Testis (tissue), 2 donors: Measurements from ENCODE around the gene PGBD2.

Experiments used
- CTCF ChIP-seq, 3 experiments: fragments of 450-650 bp in 2 of 3; fragments of 200-600 bp in 1 of 3; sonication (generic) in 1 of 3; IDR thresholded peaks; one replicate each; pipeline ENCODE4 v1.5.1; 2016 to 2019; ENCODE audit warnings: antibody characterized with exemption in 3 of 3, mild to moderate bottlenecking in 2 of 3, moderate library complexity in 1 of 3
- POLR2A ChIP-seq: fragments of 450-650 bp; IDR thresholded peaks from one replicate; pipeline ENCODE4 v1.6.1; 2017; ENCODE audit warnings: antibody characterized with exemption, mild to moderate bottlenecking, moderate library complexity

- TF ChIP-seq CTCF (IDR thresholded peaks at IDR 0.05): no peak
- TF ChIP-seq POLR2A: no peak
Observed at GRCh38 chr1:248923352-248924338, 17.6 kb downstream of the PGBD2 start.
